HCT116 (cell line): ENCODE measurements around the gene PRLH. TPM values are rescaled to one million over a fixed set of nuclear protein-coding genes. Genes with fewer than 3 reads are reported as not detected.

Experiments
- ATAC-seq: fragments of 200-7000 bp; cut with Tn5 transposase; 2 replicates; pipeline ENCODE4 v1.9.1; 2020; ENCODE audit warnings: mild to moderate bottlenecking, moderate library complexity
- BruUV-seq: library from RNA; stranded (reverse); fragments of 400-500 nt; replicated peaks from 2 replicates; lab custom pipeline; 2021; lab: Mats Ljungman, UMichigan
- CTCF ChIA-PET: fragments of 300-600 bp; sonication (Branson Sonifier 250); formaldehyde crosslinking; loops from one replicate; lab custom pipeline; 2021; ENCODE audit warnings: antibody characterized with exemption; lab: Charles Lee
- POLR2A ChIA-PET: fragments of 300-600, 350-600 bp; sonication (Branson Sonifier 250); formaldehyde crosslinking; loops from one replicate; lab custom pipeline; 2021; ENCODE audit warnings: antibody characterized with exemption; lab: Charles Lee
- RAD21 ChIA-PET, 2 experiments: fragments of 300-600 bp; sonication (Branson Sonifier 250); formaldehyde crosslinking; loops; one replicate each; lab custom pipeline; 2023; ENCODE audit warnings: low total read pairs in 2 of 2; ENCODE audit not compliant: uncharacterized antibody in 2 of 2, unreplicated experiment in 2 of 2, low non-redundant PET in 1 of 2; lab: Charles Lee
- DNase-seq: peaks from one replicate; pipeline ENCODE4 v3.0.0-alpha.2; 2010; ENCODE audit warnings: low read depth, low spot score
- H2AFZ ChIP-seq: fragments of 200-600 bp; shearing (Covaris generic), sonication (generic); 2 replicates; pipeline ENCODE4 v1.6.1; 2017; ENCODE audit warnings: low read depth, mixed run types, mixed read lengths, antibody characterized with exemption, low read length; ENCODE audit not compliant: poor library complexity, severe bottlenecking
- H3K27ac ChIP-seq: 2 replicates; pipeline ENCODE4 v1.5.1; 2012; ENCODE audit warnings: low read depth, low read length
- H3K27me3 ChIP-seq: fragments of 200-600 bp; sonication (generic); 2 replicates; pipeline ENCODE4 v1.6.1; 2016; ENCODE audit warnings: mixed run types, low read length, mixed read lengths; ENCODE audit not compliant: insufficient read depth
- H3K36me3 ChIP-seq, 2 experiments: fragments of 200-500 bp in 1 of 2; fragments of 200-600 bp in 1 of 2; sonication (Bioruptor generic) in 1 of 2; sonication (generic) in 1 of 2; 2 replicates each; pipeline versions ENCODE4 v1.5.1 to v1.6.1; 2014 to 2016; ENCODE audit warnings: low read length in 2 of 2, inconsistent platforms in 1 of 2, mixed read lengths in 1 of 2, mixed run types in 1 of 2; ENCODE audit not compliant: insufficient read depth in 2 of 2, control insufficient read depth in 1 of 2
- H3K4me1 ChIP-seq, 2 experiments: fragments of 200-600 bp in 1 of 2; sonication (generic) in 1 of 2; 2 replicates each; pipeline versions ENCODE4 v1.5.1 to v1.6.1; 2012 to 2017; ENCODE audit warnings: low read length in 2 of 2, inconsistent platforms in 1 of 2, mild to moderate bottlenecking in 1 of 2, mixed read lengths in 1 of 2, mixed run types in 1 of 2, moderate library complexity in 1 of 2; ENCODE audit not compliant: insufficient read depth in 2 of 2, control insufficient read depth in 1 of 2
- H3K4me2 ChIP-seq: fragments of 200-600 bp; sonication (generic); 2 replicates; pipeline ENCODE4 v1.6.1; 2017; ENCODE audit warnings: mixed run types, low read length, mixed read lengths
- H3K4me3 ChIP-seq, 2 experiments: fragments of 200-600 bp in 1 of 2; sonication (generic) in 1 of 2; replicated peaks in 1 of 2; 2 replicates each; pipeline ENCODE4 v1.5.1; 2011 to 2016; ENCODE audit warnings: low read length in 2 of 2, control low read depth in 1 of 2, low read depth in 1 of 2, mild to moderate bottlenecking in 1 of 2, mixed read lengths in 1 of 2, mixed run types in 1 of 2
- H3K79me2 ChIP-seq: fragments of 200-600 bp; sonication (generic); 2 replicates; pipeline ENCODE4 v1.6.1; 2017; ENCODE audit warnings: mild to moderate bottlenecking, mixed run types, low read length, moderate library complexity, mixed read lengths; ENCODE audit not compliant: insufficient read depth
- H3K9ac ChIP-seq: fragments of 200-600 bp; sonication (generic); 2 replicates; pipeline ENCODE4 v1.6.1; 2016; ENCODE audit warnings: low read length, mixed read lengths
- H3K9me2 ChIP-seq: fragments of 200-600 bp; sonication (generic), shearing (Covaris generic); 2 replicates; pipeline ENCODE4 v1.6.1; 2017; ENCODE audit warnings: mixed run types, mild to moderate bottlenecking, moderate library complexity; ENCODE audit not compliant: insufficient read depth
- H3K9me3 ChIP-seq, 2 experiments: fragments of 200-500 bp in 1 of 2; fragments of 200-600 bp in 1 of 2; sonication (Bioruptor generic) in 1 of 2; sonication (generic) in 1 of 2; 2 replicates each; pipeline ENCODE4 v1.6.1; 2014 to 2017; ENCODE audit warnings: low read length in 2 of 2, mixed read lengths in 2 of 2, inconsistent platforms in 1 of 2, low read depth in 1 of 2, mild to moderate bottlenecking in 1 of 2, mixed run types in 1 of 2, moderate library complexity in 1 of 2; ENCODE audit not compliant: control insufficient read depth in 1 of 2, insufficient read depth in 1 of 2
- H4K20me1 ChIP-seq: fragments of 200-600 bp; sonication (generic), shearing (Covaris generic); 2 replicates; pipeline ENCODE4 v1.6.1; 2017; ENCODE audit warnings: mixed run types, mild to moderate bottlenecking, moderate library complexity; ENCODE audit not compliant: insufficient read depth
- CBX3 ChIP-seq: IDR thresholded peaks from 2 replicates; pipeline ENCODE4 v1.6.1; 2012; ENCODE audit warnings: low read depth
- EGR1 ChIP-seq: IDR thresholded peaks from 2 replicates; pipeline ENCODE4 v1.6.1; 2012; ENCODE audit warnings: low read depth
- ELF1 ChIP-seq: IDR thresholded peaks from 2 replicates; pipeline ENCODE4 v1.6.1; 2012; ENCODE audit warnings: low read depth, borderline replicate concordance
- FOSL1 ChIP-seq: IDR thresholded peaks from 2 replicates; pipeline ENCODE4 v1.6.1; 2012; ENCODE audit warnings: low read depth
- POLR2A ChIP-seq: IDR thresholded peaks from 2 replicates; pipeline ENCODE4 v1.7.0; 2011; ENCODE audit warnings: borderline replicate concordance; ENCODE audit not compliant: insufficient read depth, insufficient read length; ENCODE audit errors: extremely low read depth
- POLR2AphosphoS5 ChIP-seq: IDR thresholded peaks from 2 replicates; pipeline ENCODE4 v1.6.1; 2011; ENCODE audit warnings: mild to moderate bottlenecking, low read depth, low read length, moderate library complexity
- RAD21 ChIP-seq: IDR thresholded peaks from 2 replicates; pipeline ENCODE4 v1.6.1; 2012; ENCODE audit warnings: low read depth, mild to moderate bottlenecking
- SIN3A ChIP-seq: IDR thresholded peaks from 2 replicates; pipeline ENCODE4 v1.6.1; 2012; ENCODE audit warnings: low read depth
- SP1 ChIP-seq: IDR thresholded peaks from 2 replicates; pipeline ENCODE4 v1.6.1; 2012; ENCODE audit warnings: low read depth
- SRF ChIP-seq: IDR thresholded peaks from 2 replicates; pipeline ENCODE4 v1.6.1; 2012; ENCODE audit warnings: low read depth
- TCF7L2 ChIP-seq: IDR thresholded peaks from 2 replicates; pipeline ENCODE4 v1.7.0; 2011; ENCODE audit warnings: borderline replicate concordance, inconsistent platforms; ENCODE audit not compliant: insufficient read depth, insufficient read length; ENCODE audit errors: extremely low read depth
- YY1 ChIP-seq: IDR thresholded peaks from 2 replicates; pipeline ENCODE4 v1.6.1; 2011; ENCODE audit warnings: low read length, low read depth, moderate library complexity, mild to moderate bottlenecking; ENCODE audit not compliant: insufficient replicate concordance; ENCODE audit errors: extremely low read depth
- intact Hi-C: fragments of 100-400 bp; cut with micrococcal nuclease; formaldehyde crosslinking; loops from 2 replicates; pipeline ENCODE4 v1.10.0; 2022
- total RNA-seq: library from RNA; stranded (reverse); gene quantifications from one replicate; pipeline ENCODE4 v1.2.1, GENCODE V29; 2021; ENCODE audit not compliant: unreplicated experiment
- TF ChIP-seq, protein P1 (sequence below): IDR thresholded peaks from 2 replicates; pipeline ENCODE4 v1.6.1; 2012
- TF ChIP-seq, protein P2 (sequence below), 3 experiments: fragments of 200-600 bp in 1 of 3; sonication (generic) in 1 of 3; IDR thresholded peaks in 2 of 3; conservative IDR thresholded peaks in 1 of 3; 2 replicates each; pipeline ENCODE4 v1.5.1; 2012 to 2017; ENCODE audit warnings: low read depth in 2 of 3, low read length in 2 of 3, antibody characterized with exemption in 1 of 3, borderline replicate concordance in 1 of 3, control low read depth in 1 of 3, mild to moderate bottlenecking in 1 of 3, mixed read lengths in 1 of 3, mixed run types in 1 of 3, moderate library complexity in 1 of 3; ENCODE audit not compliant: insufficient read depth in 1 of 3
- TF ChIP-seq, protein P3 (sequence below): IDR thresholded peaks from 2 replicates; pipeline ENCODE4 v1.6.1; 2012; ENCODE audit warnings: low read depth
- TF ChIP-seq, protein P4 (sequence below): IDR thresholded peaks from 2 replicates; pipeline ENCODE4 v1.6.1; 2012
- TF ChIP-seq, protein P5 (sequence below): IDR thresholded peaks from 2 replicates; pipeline ENCODE4 v1.6.1; 2011; ENCODE audit warnings: mild to moderate bottlenecking, low read length, moderate library complexity; ENCODE audit not compliant: insufficient replicate concordance; ENCODE audit errors: extremely low read depth

The PRLH gene
- total RNA-seq, 1 experiment from 2014 or later = not detected

DNA sequence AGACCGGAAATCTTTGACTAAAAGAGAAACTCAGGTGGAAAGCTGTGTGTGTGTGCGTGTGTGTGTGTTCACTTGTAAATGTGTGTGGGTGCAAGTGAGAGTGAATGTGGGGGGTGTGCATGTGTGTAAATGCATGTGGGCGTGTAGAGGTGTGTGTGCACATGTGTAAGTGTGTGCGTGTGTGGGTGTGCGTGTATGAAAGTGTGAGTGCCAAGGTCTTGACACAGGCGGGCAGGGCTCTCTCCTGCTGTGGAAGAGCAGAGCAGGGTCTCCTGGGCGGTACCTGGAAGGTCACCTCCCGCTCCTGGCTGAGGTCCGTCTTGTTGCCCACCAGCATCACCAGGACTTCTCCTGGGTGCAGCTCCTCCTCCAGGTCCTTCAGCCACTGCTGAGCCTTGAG lies 10.6 kb downstream of the PRLH start (continued):
- TF ChIP-seq CBX3 = no peak
- TF ChIP-seq RAD21 = no peak
- TF ChIP-seq POLR2A = no peak
- TF ChIP-seq, protein P1, sequence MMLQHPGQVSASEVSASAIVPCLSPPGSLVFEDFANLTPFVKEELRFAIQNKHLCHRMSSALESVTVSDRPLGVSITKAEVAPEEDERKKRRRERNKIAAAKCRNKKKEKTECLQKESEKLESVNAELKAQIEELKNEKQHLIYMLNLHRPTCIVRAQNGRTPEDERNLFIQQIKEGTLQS = no peak
- no peak for TF ChIP-seq YY1
- no peak for TF ChIP-seq FOSL1
- TF ChIP-seq SRF = no peak
- TF ChIP-seq, all 23 proteins: peak for 0

DNA sequence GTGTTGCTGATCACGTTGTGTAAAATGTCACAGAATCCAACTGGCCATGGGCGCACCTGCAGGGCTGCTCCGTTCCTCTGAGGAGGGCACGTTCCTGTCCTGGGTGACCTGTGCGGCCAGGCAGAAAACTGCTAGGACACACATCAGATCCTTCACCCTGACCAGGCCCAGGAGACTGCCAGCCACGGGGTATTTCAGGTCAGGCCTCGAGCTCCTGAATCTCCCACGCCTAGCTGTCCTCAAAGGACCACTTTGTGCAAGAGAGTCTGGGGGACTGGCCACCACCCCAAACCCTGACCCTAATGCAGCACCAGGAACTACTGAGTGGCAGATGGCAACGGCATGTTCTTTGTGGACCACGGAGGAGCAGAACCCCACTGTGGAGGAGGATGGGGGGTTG lies 11.1 kb downstream of the PRLH start:
- RAD21 ChIA-PET = no interaction called here
- TF ChIP-seq, protein P2, sequence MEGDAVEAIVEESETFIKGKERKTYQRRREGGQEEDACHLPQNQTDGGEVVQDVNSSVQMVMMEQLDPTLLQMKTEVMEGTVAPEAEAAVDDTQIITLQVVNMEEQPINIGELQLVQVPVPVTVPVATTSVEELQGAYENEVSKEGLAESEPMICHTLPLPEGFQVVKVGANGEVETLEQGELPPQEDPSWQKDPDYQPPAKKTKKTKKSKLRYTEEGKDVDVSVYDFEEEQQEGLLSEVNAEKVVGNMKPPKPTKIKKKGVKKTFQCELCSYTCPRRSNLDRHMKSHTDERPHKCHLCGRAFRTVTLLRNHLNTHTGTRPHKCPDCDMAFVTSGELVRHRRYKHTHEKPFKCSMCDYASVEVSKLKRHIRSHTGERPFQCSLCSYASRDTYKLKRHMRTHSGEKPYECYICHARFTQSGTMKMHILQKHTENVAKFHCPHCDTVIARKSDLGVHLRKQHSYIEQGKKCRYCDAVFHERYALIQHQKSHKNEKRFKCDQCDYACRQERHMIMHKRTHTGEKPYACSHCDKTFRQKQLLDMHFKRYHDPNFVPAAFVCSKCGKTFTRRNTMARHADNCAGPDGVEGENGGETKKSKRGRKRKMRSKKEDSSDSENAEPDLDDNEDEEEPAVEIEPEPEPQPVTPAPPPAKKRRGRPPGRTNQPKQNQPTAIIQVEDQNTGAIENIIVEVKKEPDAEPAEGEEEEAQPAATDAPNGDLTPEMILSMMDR (IDR thresholded peaks at IDR 0.05 in 2 of 3, conservative IDR thresholded peaks at IDR 0.05 in 1 of 3; ENCODE audit: borderline replicate concordance in 1 of 3, insufficient read depth in 1 of 3, low read depth in 2 of 3, low read length in 2 of 3) = no peak
- TF ChIP-seq POLR2AphosphoS5 = no peak
- no peak for TF ChIP-seq TCF7L2
- TF ChIP-seq FOSL1 = no peak
- TF ChIP-seq, protein P1 = no peak
- TF ChIP-seq, protein P3, sequence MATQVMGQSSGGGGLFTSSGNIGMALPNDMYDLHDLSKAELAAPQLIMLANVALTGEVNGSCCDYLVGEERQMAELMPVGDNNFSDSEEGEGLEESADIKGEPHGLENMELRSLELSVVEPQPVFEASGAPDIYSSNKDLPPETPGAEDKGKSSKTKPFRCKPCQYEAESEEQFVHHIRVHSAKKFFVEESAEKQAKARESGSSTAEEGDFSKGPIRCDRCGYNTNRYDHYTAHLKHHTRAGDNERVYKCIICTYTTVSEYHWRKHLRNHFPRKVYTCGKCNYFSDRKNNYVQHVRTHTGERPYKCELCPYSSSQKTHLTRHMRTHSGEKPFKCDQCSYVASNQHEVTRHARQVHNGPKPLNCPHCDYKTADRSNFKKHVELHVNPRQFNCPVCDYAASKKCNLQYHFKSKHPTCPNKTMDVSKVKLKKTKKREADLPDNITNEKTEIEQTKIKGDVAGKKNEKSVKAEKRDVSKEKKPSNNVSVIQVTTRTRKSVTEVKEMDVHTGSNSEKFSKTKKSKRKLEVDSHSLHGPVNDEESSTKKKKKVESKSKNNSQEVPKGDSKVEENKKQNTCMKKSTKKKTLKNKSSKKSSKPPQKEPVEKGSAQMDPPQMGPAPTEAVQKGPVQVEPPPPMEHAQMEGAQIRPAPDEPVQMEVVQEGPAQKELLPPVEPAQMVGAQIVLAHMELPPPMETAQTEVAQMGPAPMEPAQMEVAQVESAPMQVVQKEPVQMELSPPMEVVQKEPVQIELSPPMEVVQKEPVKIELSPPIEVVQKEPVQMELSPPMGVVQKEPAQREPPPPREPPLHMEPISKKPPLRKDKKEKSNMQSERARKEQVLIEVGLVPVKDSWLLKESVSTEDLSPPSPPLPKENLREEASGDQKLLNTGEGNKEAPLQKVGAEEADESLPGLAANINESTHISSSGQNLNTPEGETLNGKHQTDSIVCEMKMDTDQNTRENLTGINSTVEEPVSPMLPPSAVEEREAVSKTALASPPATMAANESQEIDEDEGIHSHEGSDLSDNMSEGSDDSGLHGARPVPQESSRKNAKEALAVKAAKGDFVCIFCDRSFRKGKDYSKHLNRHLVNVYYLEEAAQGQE = no peak
- TF ChIP-seq CBX3 = no peak
- TF ChIP-seq EGR1 = no peak
- no peak for TF ChIP-seq SIN3A
- TF ChIP-seq, protein P4, sequence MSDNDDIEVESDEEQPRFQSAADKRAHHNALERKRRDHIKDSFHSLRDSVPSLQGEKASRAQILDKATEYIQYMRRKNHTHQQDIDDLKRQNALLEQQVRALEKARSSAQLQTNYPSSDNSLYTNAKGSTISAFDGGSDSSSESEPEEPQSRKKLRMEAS = no peak
- TF ChIP-seq POLR2A = no peak
- TF ChIP-seq SRF = no peak
- TF ChIP-seq, protein P5, sequence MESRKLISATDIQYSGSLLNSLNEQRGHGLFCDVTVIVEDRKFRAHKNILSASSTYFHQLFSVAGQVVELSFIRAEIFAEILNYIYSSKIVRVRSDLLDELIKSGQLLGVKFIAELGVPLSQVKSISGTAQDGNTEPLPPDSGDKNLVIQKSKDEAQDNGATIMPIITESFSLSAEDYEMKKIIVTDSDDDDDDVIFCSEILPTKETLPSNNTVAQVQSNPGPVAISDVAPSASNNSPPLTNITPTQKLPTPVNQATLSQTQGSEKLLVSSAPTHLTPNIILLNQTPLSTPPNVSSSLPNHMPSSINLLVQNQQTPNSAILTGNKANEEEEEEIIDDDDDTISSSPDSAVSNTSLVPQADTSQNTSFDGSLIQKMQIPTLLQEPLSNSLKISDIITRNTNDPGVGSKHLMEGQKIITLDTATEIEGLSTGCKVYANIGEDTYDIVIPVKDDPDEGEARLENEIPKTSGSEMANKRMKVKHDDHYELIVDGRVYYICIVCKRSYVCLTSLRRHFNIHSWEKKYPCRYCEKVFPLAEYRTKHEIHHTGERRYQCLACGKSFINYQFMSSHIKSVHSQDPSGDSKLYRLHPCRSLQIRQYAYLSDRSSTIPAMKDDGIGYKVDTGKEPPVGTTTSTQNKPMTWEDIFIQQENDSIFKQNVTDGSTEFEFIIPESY = no peak
- no peak for TF ChIP-seq ELF1
- no peak for TF ChIP-seq RAD21
- no peak for TF ChIP-seq SP1

More for the DNA sequence above, 11.1 kb downstream of the PRLH start:
- DNase-seq (no peak), ATAC-seq (no peak)
- Histone ChIP-seq H3K79me2 (no peaks in the 10 kb centered on the region), H3K4me1 (peaks cover 12 to 21% of the 10 kb centered on the region in 2 experiments), H3K9ac (no peak overlapping the region), H3K27ac (no peak overlapping the region), H3K4me2 (no peak overlapping the region), H3K4me3 (no peak overlapping the region), H3K27me3 (no peaks in the 10 kb centered on the region), H2AFZ (no peak overlapping the region), H3K9me3 (no peaks in the 10 kb centered on the region), H3K36me3 (peaks cover 0 to 7% of the 10 kb centered on the region in 2 experiments; a peak in 2 of 4 replicates), H4K20me1 (no peaks in the 10 kb centered on the region), H3K9me2 (no peaks in the 10 kb centered on the region)
- POLR2A ChIA-PET = no interaction called here
- intact Hi-C loops = no loop called here
- BruUV-seq = no TSS peak
- CTCF ChIA-PET = no interaction called here
